Thyroid gland (tissue), 4 donors: ENCODE data around the gene RCOR1.

Experiments
- CTCF ChIP-seq, 6 experiments: fragments of 200-600 bp in 3 of 6; fragments of 450-650 bp in 3 of 6; sonication (generic) in 3 of 6; IDR thresholded peaks; one replicate each; pipeline ENCODE4 v1.5.1; 2016 to 2019; ENCODE audit warnings: antibody characterized with exemption in 6 of 6, mild to moderate bottlenecking in 2 of 6, inconsistent platforms in 1 of 6, moderate library complexity in 1 of 6
- POLR2A ChIP-seq, 2 donors: fragments of 450-650 bp; IDR thresholded peaks; one replicate each; pipeline ENCODE4 v1.6.1; 2017; ENCODE audit warnings: antibody characterized with exemption in 2 of 2, mild to moderate bottlenecking in 2 of 2, moderate library complexity in 1 of 2

GRCh38 chr14:102686196-102686801 lies 93.8 kb downstream of the RCOR1 start:
- no peak for TF ChIP-seq CTCF (IDR thresholded peaks at IDR 0.05)
- no peak for TF ChIP-seq POLR2A (IDR thresholded peaks at IDR 0.05)
